AG09319 (cell line): ENCODE data around the gene SOBP.

Source experiments
- DNase-seq: peaks from one replicate; pipeline ENCODE4 v3.0.0-alpha.2; 2010; ENCODE audit warnings: low read depth; ENCODE audit errors: extremely low read depth
- CTCF ChIP-seq: IDR thresholded peaks from 2 replicates; pipeline ENCODE4 v1.5.1; 2011; ENCODE audit warnings: low read depth, mild to moderate bottlenecking, inconsistent platforms, low read length, moderate library complexity

The SOBP gene

GRCh38 chr6:107656401-107656800 lies 166.5 kb downstream of the SOBP start:
- TF ChIP-seq CTCF = no peak
- DNase-seq = no peak

GRCh38 chr6:107656883-107657282 lies 167.0 kb downstream of the SOBP start:
- TF ChIP-seq CTCF = no peak

GRCh38 chr6:107657373-107657754 lies 167.4 kb downstream of the SOBP start:
- TF ChIP-seq CTCF = no peak
- no peak for DNase-seq

More at GRCh38 chr6:107656883-107657282, 167.0 kb downstream of the SOBP start:
- no peak for DNase-seq

- peak; percentile 45 for TF ChIP-seq CTCF
- no peak for DNase-seq
Observed at GRCh38 chr6:107657755-107658461, 168.0 kb downstream of the SOBP start.

GRCh38 chr6:107658920-107659865 lies 169.3 kb downstream of the SOBP start:
- DNase-seq = no peak
- TF ChIP-seq CTCF = no peak

- no peak for DNase-seq
- no peak for TF ChIP-seq CTCF
Observed at GRCh38 chr6:107660839-107661238, 170.9 kb downstream of the SOBP start.

GRCh38 chr6:107661291-107661690 lies 171.4 kb downstream of the SOBP start:
- DNase-seq = no peak
- no peak for TF ChIP-seq CTCF
